GM12891 (cell line): ENCODE results near the gene CEP192.

Source experiments
- PAX5 ChIP-seq: IDR thresholded peaks from 2 replicates; pipeline ENCODE4 v1.6.1; 2011; ENCODE audit warnings: low read length, moderate library complexity, mild to moderate bottlenecking; ENCODE audit not compliant: insufficient read depth, severe bottlenecking
- POLR2A ChIP-seq: IDR thresholded peaks from 2 replicates; pipeline ENCODE4 v1.6.1; 2011; ENCODE audit warnings: low read depth, low read length, control low read depth
- POLR2AphosphoS5 ChIP-seq: IDR thresholded peaks from 2 replicates; pipeline ENCODE4 v1.6.1; 2011; ENCODE audit warnings: low read depth, low read length, control low read depth
- POU2F2 ChIP-seq: IDR thresholded peaks from 2 replicates; pipeline ENCODE4 v1.6.1; 2011; ENCODE audit warnings: low read depth, mild to moderate bottlenecking, control low read depth, low read length, moderate library complexity
- TAF1 ChIP-seq: IDR thresholded peaks from 2 replicates; pipeline ENCODE4 v1.6.1; 2011; ENCODE audit warnings: low read depth, low read length, control low read depth

DNA sequence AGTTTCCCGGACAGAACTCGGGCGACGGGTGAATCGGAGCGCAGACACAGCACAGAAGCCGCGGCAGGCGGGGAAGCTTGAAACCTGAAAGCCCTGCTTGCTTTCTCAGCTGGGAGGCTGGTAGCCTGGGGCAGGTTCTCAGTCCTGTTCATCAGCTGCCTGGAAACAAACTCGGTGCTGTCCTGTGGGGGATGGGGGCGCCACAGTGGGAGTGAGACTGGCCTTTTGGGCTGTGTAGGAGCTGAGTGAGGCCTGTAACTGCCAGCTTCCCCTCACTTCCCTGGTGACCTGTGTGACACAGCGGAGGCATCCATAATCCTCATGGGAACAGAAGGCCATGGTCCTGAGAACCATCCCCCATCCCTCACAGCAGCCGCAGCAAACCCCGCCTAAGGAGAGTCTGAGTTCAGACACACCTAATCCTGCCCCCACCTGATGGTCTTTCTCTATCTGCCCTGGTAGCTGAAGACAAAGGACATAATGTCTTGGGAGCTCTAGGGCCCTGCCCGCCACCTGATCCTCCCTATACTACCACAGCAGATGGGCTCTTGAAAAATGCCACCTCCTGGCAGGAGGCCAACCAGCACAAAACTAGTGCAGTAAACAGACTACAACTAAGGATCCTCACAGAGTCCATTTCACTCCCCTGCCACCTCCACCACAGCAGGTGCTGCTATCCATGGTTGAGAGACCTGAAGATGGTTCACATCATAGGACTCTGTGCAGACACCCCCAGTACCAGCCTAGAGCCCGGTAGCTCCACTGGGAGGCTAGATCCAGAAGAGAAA is 174.7 kb downstream of the CEP192 start:
- TF ChIP-seq POLR2A (no peak), POLR2AphosphoS5 (no peak), PAX5 (no peak), TAF1 (no peak), POU2F2 (no peak)
